Islet of Langerhans (tissue), 1 donor: ENCODE results near the gene SOAT1.
A peak's percentile ranks its signal among the peaks of the same experiment; 100 is the strongest.
"Not testable (repeated sequence)": the region's sequence is repeated elsewhere in the genome, so short reads cannot be mapped to it uniquely, and the experiment has no call there.

Experiments
- FAIRE-seq: peaks from one replicate; lab custom pipeline; 2011; peaks lifted over from hg19 to GRCh38; lab: Jason Lieb, UNC

Gene SOAT1

GRCh38 chr1:179353546-179353945 is 59.9 kb downstream of the SOAT1 start:
- no peak for FAIRE-seq

DNA sequence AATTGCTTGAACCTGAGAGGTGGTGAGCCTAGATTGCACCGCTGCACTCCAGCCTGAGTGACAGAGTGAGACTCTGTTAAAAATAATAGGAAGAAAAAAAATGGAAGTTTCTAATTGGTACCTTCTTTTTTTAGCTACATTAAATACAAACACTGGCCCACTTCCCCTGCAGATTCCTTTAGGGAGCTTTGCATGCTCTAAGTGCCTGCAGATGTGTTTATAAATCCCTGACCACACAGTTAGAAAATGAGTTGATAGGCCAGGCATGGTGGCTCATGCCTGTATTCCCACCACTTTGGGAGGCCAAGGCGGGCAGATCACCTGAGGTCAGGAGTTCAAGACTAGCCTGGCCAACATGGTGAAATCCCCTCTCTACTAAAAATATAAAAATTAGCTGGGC is 68.0 kb downstream of the SOAT1 start:
- not testable (repeated sequence) for FAIRE-seq

GRCh38 chr1:179365342-179366092 is 71.9 kb downstream of the SOAT1 start, which contains the start of gene AXDND1:
AXDND1 (plus strand) TSS chr1:179365971; CDS start chr1:179366510, 539 bp downstream.
- FAIRE-seq = no peak

DNA sequence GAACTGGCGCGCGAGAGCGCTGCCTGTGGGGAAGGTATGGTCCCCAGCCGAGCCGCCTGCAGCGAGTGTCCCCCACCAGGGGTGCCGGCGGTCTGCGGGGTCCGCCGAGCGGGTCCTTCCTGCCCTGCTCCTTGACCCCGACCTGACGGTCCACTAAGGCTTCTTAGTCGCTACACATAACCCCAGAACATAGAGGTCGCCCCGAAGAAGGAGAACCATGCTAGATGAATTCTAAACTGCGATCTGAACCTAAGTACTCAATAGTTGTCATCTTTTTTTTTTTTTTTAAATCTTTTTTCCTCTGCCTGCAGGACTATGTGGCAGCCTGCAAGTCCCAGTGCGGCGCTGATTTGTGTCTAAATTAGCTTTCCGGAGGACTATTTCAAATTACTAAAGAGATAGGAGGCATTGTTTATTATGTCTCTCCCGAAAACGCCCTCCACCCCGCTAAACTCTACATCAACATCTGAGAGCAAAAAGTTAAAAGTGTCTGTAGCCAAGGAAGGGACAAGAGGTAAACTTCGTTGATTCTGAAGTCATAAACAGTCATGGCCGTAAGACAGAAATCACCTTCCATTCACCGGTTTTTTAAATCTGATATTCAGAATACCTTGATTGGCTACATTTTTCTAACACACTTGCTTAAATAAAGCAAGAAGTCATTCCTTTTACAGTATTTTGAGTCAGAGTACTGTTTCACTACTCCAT is 72.7 kb downstream of the SOAT1 start:
- FAIRE-seq = no peak

- peak; percentile 73 for FAIRE-seq
Measured at GRCh38 chr1:179369751-179370341, 76.2 kb downstream of the SOAT1 start.

- FAIRE-seq = peak; percentile 5
Measured at GRCh38 chr1:179372160-179372559, 78.6 kb downstream of the SOAT1 start.

DNA sequence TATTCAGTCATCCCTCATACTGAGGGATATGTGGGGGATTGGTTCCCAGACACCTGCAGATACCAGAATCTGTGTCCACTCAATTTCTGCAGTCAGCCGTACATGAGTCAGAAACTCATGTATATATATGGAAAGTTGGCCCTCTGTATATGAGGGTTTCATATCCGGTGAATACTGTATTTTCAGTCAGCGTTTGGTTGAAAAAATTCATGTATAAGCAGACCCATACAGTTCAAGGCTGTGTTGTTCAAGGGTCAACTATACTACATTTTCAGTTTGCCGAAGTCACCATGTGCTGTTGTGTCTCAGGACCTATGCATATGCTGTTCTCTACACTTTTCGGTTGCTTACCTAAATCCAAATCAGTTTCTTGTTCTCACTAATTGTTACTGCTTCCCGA is 82.6 kb downstream of the SOAT1 start:
- no peak for FAIRE-seq

DNA sequence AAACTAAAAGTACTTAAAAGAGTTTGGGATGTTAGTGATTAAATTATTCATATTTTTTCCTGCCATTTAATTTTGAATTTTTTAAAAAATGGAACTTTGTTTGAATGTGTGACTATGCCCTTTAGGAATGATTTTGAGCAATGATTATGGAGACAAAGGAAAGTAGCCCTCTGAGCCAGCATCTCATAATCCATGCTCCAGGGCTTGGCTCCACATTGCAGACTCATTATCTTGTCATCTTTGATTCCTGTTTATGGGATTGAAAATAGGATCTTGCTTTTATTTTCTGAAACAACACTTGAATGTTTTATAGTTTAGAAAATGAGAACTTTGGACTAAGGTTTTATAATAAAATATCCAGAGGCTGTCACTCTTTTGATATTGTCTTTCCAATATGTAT is 86.7 kb downstream of the SOAT1 start:
- no peak for FAIRE-seq

- FAIRE-seq = no peak
Measured at GRCh38 chr1:179384027-179384426, 90.4 kb downstream of the SOAT1 start.

GRCh38 chr1:179385510-179385909 is 91.9 kb downstream of the SOAT1 start:
- FAIRE-seq = no peak

GRCh38 chr1:179393721-179394120 is 100.1 kb downstream of the SOAT1 start:
- FAIRE-seq = no peak

GRCh38 chr1:179399399-179399798 is 105.8 kb downstream of the SOAT1 start:
- not testable (repeated sequence) for FAIRE-seq
